Muscle of back (tissue), 11 donors: Measurements from ENCODE around the gene ACOT7. TPM values are rescaled to one million over a fixed set of nuclear protein-coding genes. Genes with fewer than 3 reads are reported as not detected.

Source experiments
- DNase-seq, 3 donors: peaks; one replicate each; pipeline versions ENCODE4 v3.0.0 to v3.0.0-alpha.2; 2013
- polyA plus RNA-seq, 10 donors: library from polyadenylated mRNA; unstranded; fragments of 120-200 nt; gene quantifications; one replicate each; pipeline ENCODE4 v1.2.1, GENCODE V29; 2013; ENCODE audit not compliant: insufficient read length in 10 of 10

The ACOT7 gene
- polyA plus RNA-seq, 10 donors = 14.1 to 25.9 (median 17.0) TPM

DNA sequence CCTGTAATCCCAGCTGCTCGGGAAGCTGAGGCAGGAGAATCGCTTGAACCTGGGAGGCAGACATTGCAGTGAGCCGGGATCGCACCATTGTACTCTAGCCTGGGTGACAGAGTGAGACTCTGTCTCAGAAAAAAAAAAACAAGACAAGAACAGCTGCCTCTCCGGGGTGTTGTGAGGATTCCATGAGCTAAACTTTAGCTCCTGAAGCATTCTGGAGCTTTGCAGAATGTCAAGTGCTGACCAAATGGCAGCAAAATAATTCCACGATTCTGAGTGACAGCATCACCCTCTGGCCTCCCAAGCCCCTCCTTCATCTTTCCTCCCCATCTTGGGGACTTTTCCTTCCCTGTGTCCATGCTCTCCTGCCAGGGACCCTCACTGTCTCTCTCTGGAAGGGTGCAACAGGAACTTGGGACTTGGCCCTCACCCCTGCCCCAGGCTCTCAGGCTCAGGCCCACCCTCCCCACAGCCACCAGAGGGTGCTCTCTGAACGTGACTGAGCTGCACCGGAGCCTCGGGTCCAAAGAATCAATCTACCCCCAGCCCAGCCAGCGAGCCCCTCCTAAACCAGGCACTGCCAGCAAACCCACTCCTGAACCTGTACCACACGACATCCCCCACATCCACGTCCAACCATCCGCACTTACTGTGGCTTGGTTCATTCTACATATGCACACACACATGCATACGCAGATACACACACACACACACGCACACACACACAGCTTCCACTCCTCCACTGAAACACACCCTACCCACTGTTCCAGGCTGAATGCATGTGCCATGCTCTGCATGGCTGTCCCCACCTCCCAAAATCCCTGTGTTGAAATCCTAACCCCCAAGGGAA lies 45.7 kb downstream of the ACOT7 start:
- DNase-seq = no peak

DNA sequence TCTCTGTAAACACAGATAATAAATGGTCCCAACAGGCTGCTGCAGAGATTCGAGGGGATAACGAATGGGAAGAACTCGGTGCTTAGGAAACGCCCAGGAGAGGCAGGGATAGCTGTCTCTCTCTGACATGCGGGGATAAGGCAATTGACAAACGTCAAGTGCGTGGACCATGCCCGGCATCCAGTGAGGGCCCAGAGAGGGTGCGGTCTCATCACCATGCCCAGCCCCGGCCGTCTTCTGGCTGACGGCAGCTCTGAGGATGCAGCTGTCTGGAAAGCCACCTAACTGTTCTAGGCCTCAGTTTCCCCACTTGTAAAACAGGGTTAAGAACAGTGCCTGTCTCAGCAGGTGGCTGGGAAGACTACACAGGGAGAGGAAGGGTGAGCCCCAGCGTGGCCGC lies 48.1 kb downstream of the ACOT7 start:
- no peak for DNase-seq

DNA sequence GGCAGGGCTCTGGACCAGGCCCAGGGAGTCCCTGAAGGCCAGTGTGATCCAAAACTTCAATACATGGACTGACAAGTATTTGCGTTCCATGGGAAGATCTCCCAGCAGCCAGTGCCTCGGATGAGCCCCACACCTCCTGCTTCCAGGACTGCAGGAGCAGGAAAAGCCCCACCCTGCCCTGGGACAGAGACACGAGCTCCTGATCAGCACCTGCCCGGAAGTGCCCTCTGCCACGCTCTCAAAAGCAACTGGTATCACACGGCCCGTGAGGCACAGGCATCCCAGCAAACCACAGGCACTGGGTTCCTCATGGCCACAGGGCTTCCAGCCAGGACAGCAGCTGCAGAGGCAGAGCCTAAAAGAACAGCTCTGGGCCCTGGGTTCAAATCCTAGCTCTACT lies 48.6 kb downstream of the ACOT7 start:
- DNase-seq = no peak

DNA sequence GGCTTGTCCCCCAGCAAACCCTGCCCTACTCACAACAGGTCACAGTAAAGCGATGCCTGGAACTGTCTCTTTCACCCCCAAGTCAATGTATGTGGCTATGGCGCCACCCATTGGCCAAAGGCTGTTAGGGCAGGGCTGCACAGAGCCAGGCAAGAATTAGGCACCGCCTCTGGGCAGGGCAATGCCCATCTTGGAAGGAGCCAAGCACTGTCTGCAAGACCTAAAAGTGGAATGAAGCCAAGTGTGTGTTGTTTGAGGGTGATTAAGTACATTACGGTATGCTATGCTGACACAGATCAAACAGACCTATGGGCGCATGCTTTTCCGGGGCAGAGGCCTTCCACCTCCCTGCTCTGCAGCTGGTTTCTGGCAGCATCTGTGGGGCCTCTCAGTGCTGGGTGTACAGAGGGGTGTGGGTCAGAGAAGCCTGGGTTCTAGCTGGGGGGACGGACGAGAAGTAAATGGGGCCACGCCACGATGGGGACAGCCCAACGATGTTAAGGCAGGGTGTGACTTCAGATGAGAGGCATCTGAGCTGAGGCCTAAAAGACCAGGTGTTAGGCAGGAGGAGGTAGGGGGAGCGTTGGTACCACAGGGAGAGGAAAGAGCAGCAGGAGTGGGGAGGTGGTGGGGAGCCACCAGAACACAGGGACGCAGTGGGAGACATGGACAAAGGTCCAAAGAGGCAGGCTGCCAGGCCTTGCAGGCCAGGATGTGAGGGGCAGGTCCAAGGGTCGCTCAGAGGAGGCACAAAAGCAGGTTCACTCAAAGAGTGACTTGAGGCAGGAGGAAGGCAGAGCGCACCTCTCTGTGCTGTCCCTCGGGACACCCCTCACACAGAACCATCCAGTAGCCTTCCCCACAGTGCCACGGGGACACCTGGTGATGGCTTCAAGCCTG lies 49.8 kb downstream of the ACOT7 start:
- peak; percentile 65 to 81 (median 69) for DNase-seq

DNA sequence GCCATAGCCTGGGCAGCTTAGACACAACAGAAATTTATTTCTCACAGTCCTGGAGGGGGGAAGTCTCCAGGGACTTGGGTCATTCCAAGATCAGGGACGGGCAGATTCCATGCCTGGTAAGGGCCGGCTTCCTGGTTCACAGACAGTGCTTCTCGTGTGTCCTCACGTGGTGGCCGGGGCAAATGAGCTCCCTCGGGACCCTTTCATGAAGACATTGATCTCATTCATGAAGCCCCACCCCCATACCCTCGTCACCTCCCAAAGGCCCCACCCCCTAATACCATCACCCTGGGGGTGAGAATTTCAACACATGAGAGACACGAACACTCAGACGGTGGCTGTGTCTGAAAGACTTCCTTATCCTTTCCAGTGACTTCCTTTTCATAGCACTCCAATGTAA lies 51.5 kb downstream of the ACOT7 start:
- no peak for DNase-seq

DNA sequence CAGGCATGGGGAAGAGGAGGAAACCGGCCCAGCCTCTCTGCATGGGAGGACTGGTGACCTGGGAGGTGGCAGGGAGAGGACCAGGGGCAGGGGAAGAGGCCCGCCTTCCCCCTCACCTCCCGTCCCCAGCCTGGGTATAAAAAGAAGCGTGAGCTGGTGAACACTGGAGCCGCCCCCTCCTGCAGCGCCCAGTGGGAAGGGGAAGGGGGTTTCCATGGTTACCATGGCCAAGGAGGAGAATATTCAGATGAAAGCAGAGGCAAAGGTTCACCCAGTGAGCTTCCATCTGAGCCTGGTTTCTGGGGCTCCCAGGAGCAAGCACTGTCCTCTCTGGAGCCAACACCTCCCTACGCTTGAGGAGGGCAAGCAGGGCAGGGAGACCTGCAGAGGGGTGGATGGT lies 54.9 kb downstream of the ACOT7 start:
- DNase-seq = no peak

DNA sequence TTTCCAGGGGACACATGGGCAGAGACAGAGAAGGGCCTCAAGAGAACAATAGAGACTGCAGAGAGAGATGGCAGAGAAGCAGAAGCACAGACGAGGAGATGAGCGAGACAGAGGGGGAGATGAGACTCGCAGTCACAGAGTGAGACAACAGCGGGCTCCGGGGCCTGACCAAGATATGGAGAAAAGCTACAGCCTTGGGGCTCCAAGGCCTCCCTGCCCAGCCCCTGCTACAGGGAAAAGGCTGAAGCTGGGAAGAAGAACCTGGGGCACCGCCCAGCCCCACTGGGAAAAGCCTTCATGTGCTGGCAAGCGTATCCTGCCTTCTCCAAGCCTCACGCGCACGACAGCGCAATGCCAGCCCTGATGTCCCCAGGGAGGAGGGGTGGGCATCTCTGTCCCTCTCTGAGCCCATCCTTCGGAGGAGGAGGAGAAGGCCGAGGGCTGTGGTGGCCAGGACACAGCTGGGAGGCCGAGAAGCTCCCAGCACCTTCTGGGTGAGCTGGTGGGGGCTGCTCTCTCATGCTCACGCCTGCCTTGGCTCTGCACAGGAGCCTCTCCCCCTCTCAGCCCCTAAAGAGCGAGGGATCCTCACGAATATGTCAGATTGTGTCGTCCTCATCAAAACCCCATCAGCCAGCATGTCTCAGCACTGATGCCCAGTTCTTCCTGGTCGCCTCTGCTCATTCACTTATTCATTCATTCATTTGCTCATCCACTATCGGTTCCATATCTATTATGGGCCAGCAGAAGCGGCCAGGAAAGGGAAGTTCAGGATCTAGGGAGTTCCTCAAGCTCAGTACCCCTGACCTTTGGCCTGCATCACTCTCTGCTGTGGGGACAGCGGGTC lies 56.6 kb downstream of the ACOT7 start:
- no peak for DNase-seq

DNA sequence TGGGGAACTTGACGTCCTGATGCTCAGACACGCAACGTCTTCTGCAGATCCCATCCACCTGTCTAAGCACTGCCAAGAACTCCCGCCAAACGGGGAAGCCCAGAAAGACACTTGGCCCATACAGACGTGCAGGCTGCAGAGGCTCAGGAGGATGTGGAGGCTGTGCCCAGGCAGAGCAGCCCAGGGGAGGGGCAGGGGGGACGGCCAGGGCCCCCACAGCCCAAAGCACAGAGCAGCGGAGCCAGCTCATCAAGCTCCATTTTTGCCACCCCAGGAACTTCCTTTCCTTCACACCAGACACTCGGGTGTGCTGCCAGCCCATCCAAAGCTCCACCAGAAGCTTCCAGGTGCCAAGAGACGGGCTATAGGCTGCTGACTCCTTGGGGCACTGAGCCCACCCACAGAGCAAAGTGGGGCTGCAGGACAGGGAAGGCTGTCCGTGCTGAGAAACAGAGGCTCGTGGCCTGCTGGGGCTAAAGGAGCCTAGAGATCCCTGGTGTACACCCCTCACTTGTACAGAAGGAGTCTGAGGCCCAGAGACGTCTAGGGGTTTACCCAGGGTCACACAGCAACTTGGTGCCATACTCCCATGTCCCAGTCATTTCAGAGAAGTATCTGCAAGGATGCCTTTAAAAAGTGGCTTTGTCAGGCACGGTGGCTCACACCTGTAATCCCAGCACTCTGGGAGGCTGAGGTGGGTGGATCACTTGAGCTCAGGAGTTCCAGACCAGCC lies 59.1 kb downstream of the ACOT7 start:
- no peak for DNase-seq

DNA sequence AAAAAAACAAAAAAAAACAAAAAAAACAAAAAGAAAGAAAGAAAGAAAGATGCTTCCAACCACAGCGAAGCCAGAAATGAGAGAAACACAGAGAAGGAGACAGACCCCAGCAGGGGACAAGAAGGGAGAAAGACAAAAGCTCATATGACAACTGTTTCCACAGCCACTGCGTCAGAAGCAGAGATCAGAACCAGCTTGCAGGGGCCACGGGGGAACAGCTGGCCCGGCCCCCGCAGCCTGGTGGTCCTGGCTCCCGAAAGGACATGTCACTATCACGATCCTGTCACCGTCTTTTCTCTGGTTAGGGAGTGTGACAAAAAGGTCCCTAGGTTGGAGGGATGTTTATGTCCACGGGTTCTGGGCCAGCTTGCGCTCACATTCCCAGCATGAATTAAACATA lies 60.7 kb downstream of the ACOT7 start:
- DNase-seq = no peak

DNA sequence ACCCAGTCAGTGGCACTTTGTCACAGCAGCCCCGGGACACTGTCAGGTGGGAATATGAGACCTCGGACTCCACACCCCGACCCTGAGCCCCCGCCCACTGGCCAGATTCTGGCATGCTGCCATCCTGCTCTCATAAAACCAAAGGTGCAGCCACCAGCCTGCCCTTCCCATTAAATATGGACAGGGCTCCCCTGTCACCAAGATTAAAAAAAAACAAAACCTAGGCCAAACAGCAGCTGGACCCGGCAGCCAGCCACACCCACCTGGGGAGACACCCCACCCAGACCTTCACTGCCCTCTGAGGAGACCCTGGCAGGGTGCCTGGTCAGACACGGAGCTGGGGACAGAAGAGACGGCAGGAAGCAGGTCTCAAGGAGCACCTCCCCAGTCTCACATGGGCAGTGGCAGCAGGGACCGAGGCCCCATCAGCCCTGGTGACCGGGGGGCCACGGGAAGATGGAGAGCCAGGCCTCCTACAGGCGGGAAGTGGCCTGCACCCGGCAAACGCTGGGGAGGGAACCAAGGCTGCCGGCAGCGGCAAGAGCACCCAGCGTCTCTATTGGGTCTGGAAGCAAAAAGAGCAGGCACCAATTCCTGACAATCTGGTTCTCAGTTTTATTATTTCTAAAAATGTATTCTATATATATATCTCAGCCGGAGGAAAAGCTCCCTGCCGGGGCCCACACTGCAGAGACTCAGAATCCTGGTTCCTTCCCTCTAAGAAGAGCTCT lies 61.9 kb downstream of the ACOT7 start:
- DNase-seq = no peak

DNA sequence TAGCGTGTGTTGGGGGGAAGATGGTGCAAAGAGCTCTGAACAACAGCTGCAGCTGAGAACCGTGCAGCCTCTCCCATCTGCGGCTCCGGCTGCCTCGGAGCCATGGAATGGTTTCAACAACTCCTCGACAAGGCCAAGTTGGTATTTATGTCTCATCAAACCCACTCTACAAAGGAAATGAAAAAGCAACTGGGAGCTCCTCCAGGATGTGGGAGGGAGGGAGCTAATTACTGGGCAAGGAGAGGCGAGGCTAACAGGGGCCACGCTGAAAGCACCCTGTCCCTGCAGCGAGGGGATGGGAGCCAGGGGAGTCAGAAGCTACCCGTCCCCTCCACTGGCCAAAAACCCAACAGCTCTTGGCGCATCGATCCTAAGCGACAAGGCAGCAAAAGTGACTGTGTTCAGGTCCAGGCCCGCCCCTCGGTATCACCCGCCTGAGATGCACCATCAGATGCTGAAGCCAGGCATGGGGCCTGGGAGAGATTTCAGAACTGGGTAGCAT lies 63.1 kb downstream of the ACOT7 start:
- peak; percentile 57 to 81 (median 58) for DNase-seq

DNA sequence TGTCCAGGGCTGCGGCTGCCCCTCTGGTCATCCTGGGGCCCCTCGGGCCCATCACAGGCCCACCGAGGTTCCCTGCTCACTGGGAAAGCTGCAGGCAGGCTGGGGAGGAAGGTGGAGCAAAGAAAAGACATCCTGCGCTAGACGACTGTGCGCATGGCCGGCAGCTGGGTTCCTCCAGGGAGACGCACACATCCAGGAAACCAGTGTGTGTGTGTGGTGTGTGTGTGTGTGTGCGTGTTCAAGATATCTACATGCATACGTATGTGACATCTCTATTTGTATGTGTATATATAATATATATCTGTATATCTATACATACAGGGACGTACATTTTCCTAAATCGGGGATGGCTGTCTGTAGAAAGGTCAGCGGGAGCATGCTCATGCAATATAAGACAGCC lies 63.7 kb downstream of the ACOT7 start:
- DNase-seq = peak; percentile 42 to 88 (median 56)

DNA sequence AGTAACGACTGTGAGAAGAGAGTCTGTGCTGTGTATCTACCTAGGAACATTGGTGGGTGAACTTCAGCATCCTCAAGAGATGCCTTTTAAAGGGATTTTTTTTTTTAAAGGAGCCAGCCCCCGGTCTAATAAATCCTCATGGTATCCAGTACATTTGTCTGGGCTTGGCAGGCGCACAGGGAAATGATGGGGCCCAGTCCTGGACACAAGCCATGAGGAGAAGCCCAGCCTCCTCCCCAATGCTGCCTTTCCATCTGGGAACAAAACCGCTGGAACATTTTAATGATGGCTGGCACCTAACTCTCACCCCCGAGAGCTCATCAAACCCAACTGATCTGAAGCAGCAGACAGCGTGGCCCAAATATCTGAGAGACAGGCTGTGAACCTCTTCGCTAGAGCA lies 64.2 kb downstream of the ACOT7 start:
- no peak for DNase-seq

DNA sequence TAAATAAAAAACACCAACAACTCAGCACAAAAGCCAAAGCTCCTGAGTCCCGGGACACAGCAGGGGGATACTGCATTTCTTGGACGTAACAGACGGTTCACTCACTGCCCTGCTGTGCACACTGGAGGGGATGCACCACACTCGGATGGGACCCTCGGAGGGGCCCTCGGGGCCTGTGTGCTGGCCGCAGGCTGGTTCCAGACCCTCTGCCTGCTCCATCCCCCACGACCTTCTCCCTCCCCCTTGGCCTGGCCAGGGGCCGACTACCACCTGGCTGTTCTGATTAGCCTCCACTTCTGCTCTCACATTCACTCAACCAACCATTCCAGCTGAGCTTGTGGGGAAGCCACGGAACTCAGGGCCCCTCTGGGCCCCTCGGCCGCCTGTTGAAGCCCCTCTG lies 64.9 kb downstream of the ACOT7 start:
- DNase-seq = no peak

DNA sequence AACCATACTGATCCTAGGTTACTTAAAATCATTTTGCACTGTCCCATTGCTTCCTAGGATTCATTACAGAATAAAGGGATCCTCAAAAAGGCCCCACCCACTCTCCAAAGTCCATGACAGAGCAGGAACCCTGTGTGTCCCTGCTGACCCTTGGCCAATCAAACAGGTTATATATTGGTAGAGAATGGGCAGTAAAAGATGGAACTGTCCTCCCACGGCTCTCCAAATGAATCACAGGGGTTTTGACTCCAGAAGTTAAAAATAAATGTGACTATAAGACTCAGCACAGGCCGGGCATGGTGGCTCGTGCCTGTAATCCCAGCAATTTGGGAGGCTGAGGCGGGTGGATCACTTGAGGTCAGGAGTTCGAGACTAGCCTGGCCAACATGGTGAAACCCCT lies 65.5 kb downstream of the ACOT7 start:
- DNase-seq = no peak

DNA sequence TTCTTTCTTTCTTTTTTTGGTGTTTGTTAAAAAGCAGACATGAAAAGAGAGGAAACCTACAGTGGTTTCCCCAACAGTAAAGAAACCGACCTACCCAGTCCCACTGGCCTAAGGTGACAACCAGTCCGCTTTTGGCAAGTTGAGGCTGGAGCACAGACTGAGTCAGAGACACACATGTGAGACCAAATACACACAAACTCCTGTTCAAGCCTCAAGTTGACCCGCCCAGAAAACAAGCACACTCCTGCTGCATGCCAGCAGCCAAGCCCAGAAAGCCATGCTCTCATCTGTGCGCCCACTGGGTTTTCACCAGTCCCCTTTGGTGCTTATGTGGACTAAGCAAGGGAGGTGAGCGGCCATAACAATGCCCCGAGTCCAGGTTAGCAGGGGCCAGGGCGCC lies 68.1 kb downstream of the ACOT7 start:
- no peak for DNase-seq

DNA sequence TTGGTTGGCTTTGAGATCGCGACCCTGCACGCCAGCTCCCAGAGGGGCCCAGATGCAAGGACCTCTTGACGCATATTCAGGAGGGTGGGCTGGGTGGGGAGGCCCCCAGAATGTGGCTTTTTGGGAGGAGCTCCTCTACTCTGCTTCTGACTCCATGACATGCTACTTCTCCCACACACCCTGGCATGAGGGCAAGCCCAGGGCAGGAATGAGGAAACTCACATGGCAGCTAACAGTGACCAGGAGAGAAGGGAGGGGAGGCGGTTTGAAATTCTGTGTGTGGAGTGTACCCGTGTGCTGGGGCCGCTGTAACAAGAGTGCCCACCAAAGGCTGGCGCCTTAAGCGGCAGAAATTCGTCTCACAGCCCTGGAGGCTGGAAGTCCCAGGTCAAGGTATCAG lies 71.4 kb downstream of the ACOT7 start:
- DNase-seq = no peak

DNA sequence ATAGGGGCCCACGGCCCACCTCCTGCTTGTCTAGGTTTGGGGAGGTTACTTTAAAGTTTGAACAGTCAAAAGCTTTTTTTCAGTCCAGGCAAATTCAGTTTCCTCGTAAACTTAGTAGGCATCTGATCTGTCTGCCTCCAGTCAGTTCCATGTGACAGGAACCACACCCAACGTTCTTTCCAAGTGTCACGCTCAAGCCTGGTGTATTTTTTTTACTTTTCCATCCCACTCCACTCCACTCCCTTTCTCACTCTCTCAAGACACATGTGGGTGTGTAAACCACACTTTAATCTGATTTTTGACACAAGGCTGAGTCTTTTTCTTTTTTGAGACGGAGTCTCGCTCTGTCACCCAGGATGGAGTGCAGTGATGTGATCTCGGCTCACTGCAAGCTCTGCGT lies 72.4 kb downstream of the ACOT7 start:
- no peak for DNase-seq

DNA sequence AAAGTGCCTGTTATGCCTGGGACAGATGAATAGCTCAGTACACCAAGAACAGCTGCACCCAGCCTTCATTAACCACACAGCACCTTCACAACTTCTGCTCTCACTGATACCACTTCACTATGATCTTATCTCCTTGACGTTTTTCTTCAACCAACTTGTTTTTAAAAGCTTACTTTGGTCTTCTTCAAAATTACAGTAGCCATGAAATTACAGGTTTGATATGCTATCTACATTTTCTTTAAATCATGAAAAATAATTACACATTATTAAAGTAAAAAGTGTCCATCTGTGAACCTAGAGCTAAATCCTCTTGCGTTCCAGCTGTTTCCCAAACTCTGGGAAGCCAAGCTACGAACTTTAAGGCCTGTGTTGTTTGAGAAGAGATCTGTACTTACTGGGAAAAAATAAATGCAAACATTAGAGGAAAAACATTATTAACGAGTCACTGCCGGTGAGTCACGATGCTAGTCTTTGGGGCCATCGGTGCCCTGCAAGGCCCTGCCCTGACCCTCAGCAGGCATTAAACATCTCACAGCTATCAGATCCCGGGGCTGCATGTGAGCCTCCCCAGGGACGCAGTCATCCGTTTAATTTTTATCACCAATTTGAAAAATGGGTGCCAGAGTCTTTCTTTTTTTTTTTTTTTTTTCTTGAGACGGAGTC lies 76.3 kb downstream of the ACOT7 start:
- no peak for DNase-seq
